ENCODE data around the gene BPI.

BPI gene

GRCh38 chr20:38286586-38287531 is 17.1 kb upstream of the BPI start:
- ATAC-seq (replicated peaks), result no peak
- H3K36me3 Mint-ChIP-seq, result no peaks in the 10 kb centered on the region

GRCh38 chr20:38290829-38291814 is 12.8 kb upstream of the BPI start:
- Mint-ChIP-seq H3K4me1 (peaks cover 4% of the 10 kb centered on the region in 2 donors), H3K4me3 (no peak overlapping the region), H3K27me3 (peaks cover 31 to 53% of the 10 kb centered on the region in 2 donors), H3K27ac (no peak overlapping the region), H3K9me3 (no peaks in the 10 kb centered on the region), H3K36me3 (no peaks in the 10 kb centered on the region)
- ATAC-seq (replicated peaks), result no peak
- no peak for DNase-seq

More at GRCh38 chr20:38286586-38287531, 17.1 kb upstream of the BPI start:
- DNase-seq, result no peak
- Mint-ChIP-seq H3K9me3 (peaks cover 0 to 2% of the 10 kb centered on the region in 2 donors), H3K4me1 (peaks cover 4% of the 10 kb centered on the region in 2 donors), H3K4me3 (no peak overlapping the region), H3K27me3 (peaks cover 31 to 33% of the 10 kb centered on the region in 2 donors), H3K27ac (no peak overlapping the region)

- ATAC-seq (replicated peaks) (no peak), DNase-seq (no peak)
- peaks cover 4% of the 10 kb centered on the region in 2 donors for H3K4me1 Mint-ChIP-seq
- no peaks in the 10 kb centered on the region for H3K9me3 Mint-ChIP-seq
- H3K27me3 Mint-ChIP-seq, result peaks cover 28 to 46% of the 10 kb centered on the region in 2 donors
- H3K27ac Mint-ChIP-seq, result no peak overlapping the region
- H3K36me3 Mint-ChIP-seq, result no peaks in the 10 kb centered on the region
- no peak overlapping the region for H3K4me3 Mint-ChIP-seq
These were observed 12.0 kb upstream of the BPI start for GRCh38 chr20:38291966-38292365.

GRCh38 chr20:38293491-38294065 is 10.4 kb upstream of the BPI start:
- Mint-ChIP-seq H3K27ac (no peak overlapping the region), H3K4me1 (no peaks in the 10 kb centered on the region), H3K9me3 (no peaks in the 10 kb centered on the region), H3K36me3 (no peaks in the 10 kb centered on the region), H3K27me3 (peaks cover 28 to 41% of the 10 kb centered on the region in 2 donors), H3K4me3 (no peak overlapping the region)
- DNase-seq (no peak), ATAC-seq (replicated peaks) (no peak)

- DNase-seq, result no peak
- Mint-ChIP-seq H3K4me1 (no peaks in the 10 kb centered on the region), H3K27ac (no peak overlapping the region), H3K36me3 (no peaks in the 10 kb centered on the region), H3K4me3 (no peak overlapping the region), H3K27me3 (peaks cover 24 to 35% of the 10 kb centered on the region in 2 donors), H3K9me3 (no peaks in the 10 kb centered on the region)
- ATAC-seq (replicated peaks), result no peak
These were observed 9.8 kb upstream of the BPI start for GRCh38 chr20:38294076-38294591.

- no peaks in the 10 kb centered on the region for H3K36me3 Mint-ChIP-seq
- H3K27ac Mint-ChIP-seq, result no peak overlapping the region
- no peaks in the 10 kb centered on the region for H3K9me3 Mint-ChIP-seq
- H3K27me3 Mint-ChIP-seq, result peaks cover 34 to 35% of the 10 kb centered on the region in 2 donors
- DNase-seq, result no peak
- H3K4me1 Mint-ChIP-seq, result no peaks in the 10 kb centered on the region
- no peak for ATAC-seq (replicated peaks)
- H3K4me3 Mint-ChIP-seq, result no peak overlapping the region
These were observed 8.1 kb upstream of the BPI start for GRCh38 chr20:38295811-38296210.

GRCh38 chr20:38296433-38296832 is 7.5 kb upstream of the BPI start:
- Mint-ChIP-seq H3K36me3 (no peaks in the 10 kb centered on the region), H3K27me3 (peaks cover 34 to 35% of the 10 kb centered on the region in 2 donors), H3K4me1 (peaks cover 0 to 2% of the 10 kb centered on the region in 2 donors), H3K27ac (no peak overlapping the region), H3K4me3 (no peak overlapping the region), H3K9me3 (no peaks in the 10 kb centered on the region)
- ATAC-seq (replicated peaks) (no peak), DNase-seq (no peak)

- Mint-ChIP-seq H3K4me1 (peaks cover 0 to 2% of the 10 kb centered on the region in 2 donors), H3K27ac (no peak overlapping the region), H3K36me3 (no peaks in the 10 kb centered on the region), H3K4me3 (no peak overlapping the region), H3K27me3 (peaks cover 33 to 37% of the 10 kb centered on the region in 2 donors), H3K9me3 (no peaks in the 10 kb centered on the region)
- DNase-seq (no peak), ATAC-seq (replicated peaks) (no peak)
These were observed 5.9 kb upstream of the BPI start for GRCh38 chr20:38297916-38298674.

GRCh38 chr20:38298768-38299288 is 5.1 kb upstream of the BPI start:
- DNase-seq, result no peak
- H3K27ac Mint-ChIP-seq, result no peak overlapping the region
- H3K4me3 Mint-ChIP-seq, result no peak overlapping the region
- no peaks in the 10 kb centered on the region for H3K36me3 Mint-ChIP-seq
- no peaks in the 10 kb centered on the region for H3K9me3 Mint-ChIP-seq
- H3K27me3 Mint-ChIP-seq, result peaks cover 33 to 40% of the 10 kb centered on the region in 2 donors
- no peak for ATAC-seq (replicated peaks)
- H3K4me1 Mint-ChIP-seq, result peaks cover 4 to 6% of the 10 kb centered on the region in 2 donors

- DNase-seq (no peak), ATAC-seq (replicated peaks) (no peak)
- Mint-ChIP-seq H3K4me3 (no peak overlapping the region), H3K27ac (no peak overlapping the region), H3K4me1 (peaks cover 13 to 14% of the 10 kb centered on the region in 2 donors), H3K27me3 (peaks cover 39 to 50% of the 10 kb centered on the region in 2 donors), H3K9me3 (no peaks in the 10 kb centered on the region), H3K36me3 (no peaks in the 10 kb centered on the region)
These were observed 4.0 kb upstream of the BPI start for GRCh38 chr20:38299963-38300362.

GRCh38 chr20:38300438-38300837 is 3.5 kb upstream of the BPI start:
- Mint-ChIP-seq H3K27me3 (peaks cover 41 to 50% of the 10 kb centered on the region in 2 donors), H3K36me3 (no peaks in the 10 kb centered on the region), H3K9me3 (no peaks in the 10 kb centered on the region), H3K4me1 (peaks cover 13 to 14% of the 10 kb centered on the region in 2 donors), H3K4me3 (no peak overlapping the region), H3K27ac (no peak overlapping the region)
- DNase-seq, result no peak
- no peak for ATAC-seq (replicated peaks)

- Mint-ChIP-seq H3K9me3 (no peaks in the 10 kb centered on the region), H3K36me3 (no peaks in the 10 kb centered on the region), H3K4me1 (peaks cover 13 to 14% of the 10 kb centered on the region in 2 donors), H3K4me3 (no peak overlapping the region), H3K27me3 (peaks cover 43 to 54% of the 10 kb centered on the region in 2 donors), H3K27ac (no peak overlapping the region)
- ATAC-seq (replicated peaks) (peak; percentile 35 to 46), DNase-seq (no peak)
These were observed 2.6 kb upstream of the BPI start for GRCh38 chr20:38301309-38301708.

GRCh38 chr20:38302786-38303185 is 1.2 kb upstream of the BPI start:
- no peak overlapping the region for H3K4me3 Mint-ChIP-seq
- peaks cover 13 to 14% of the 10 kb centered on the region in 2 donors for H3K4me1 Mint-ChIP-seq

More at GRCh38 chr20:38302786-38303185, 1.2 kb upstream of the BPI start:
- Mint-ChIP-seq H3K36me3 (no peaks in the 10 kb centered on the region), H3K27me3 (peaks cover 46 to 58% of the 10 kb centered on the region in 2 donors), H3K9me3 (no peaks in the 10 kb centered on the region), H3K27ac (no peak overlapping the region)
- DNase-seq (no peak), ATAC-seq (replicated peaks) (no peak)

Measured in stimulated activated naive B cell treated with anti-CD40 and anti-IgM and Interleukin-4, amounts not matched to agents 10 μg/mL and 1 μg/mL and 100 μg/mL, for 72 hours (primary cell).